CD4-positive, alpha-beta T cell treated with Interleukin-10 for 1 hour (primary cell): Measurements from ENCODE around the gene SCTR.
A peak's percentile ranks its signal among the peaks of the same experiment; 100 is the strongest.

Experiments used
- DNase-seq: peaks from one replicate; pipeline ENCODE4 v3.0.0-alpha.2; 2020

Gene SCTR

GRCh38 chr2:119522671-119523070, 1.6 kb downstream of the SCTR start:
- DNase-seq, result no peak

DNA sequence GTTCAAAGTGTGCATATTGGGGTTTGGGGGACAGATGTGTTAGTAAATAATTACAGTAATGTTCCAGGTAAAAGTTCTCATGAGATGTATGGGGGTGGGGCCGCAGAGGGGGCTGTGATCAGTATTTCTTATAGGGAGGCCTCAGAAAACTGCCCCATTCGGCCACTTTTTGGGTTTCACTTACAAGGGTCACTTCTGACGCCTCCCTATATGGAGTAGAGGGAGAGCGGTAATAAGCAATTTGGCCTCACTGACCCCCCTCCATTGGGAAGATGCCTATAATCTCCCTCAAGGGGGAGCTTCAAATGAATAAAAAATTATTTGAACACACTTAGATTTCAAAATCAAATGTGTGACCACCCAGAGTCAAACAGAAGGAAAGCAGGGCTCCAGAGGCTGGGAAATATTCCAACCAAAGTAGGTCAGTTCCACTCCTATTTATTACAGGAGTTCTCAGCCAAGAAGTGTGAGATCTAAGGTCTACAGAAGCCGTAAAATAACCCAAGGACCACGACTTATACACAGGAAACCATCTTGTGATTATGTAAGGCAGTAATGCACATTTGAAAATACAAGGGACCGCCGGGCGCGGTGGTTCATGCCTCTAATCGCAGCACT, 2.7 kb downstream of the SCTR start:
- no peak for DNase-seq

GRCh38 chr2:119520696-119521432, 3.4 kb downstream of the SCTR start:
- no peak for DNase-seq

- no peak for DNase-seq
Observed at GRCh38 chr2:119519057-119519408, 5.2 kb downstream of the SCTR start.

GRCh38 chr2:119518401-119519056, 5.8 kb downstream of the SCTR start:
- DNase-seq, result no peak

DNA sequence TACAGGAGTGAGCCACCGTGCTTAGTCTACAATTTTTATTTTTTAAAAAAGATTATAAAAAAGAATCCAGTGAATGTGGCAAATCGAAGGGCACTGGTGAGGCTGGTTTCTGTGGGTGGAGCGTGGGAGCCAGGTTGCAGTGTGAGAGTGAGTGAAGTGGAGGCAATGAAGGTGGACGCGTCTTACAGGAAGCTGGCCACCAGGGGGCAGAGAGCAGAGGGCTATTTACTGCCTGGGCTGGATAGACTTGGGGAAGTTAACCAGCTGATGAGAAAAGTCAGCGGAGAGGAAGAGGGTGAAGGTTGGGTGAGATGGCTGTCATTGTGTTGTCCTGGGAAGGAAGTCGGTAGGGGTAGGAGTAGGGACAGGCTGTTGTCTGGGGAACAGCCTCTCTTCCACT, 6.8 kb downstream of the SCTR start:
- peak; percentile 17 for DNase-seq

DNA sequence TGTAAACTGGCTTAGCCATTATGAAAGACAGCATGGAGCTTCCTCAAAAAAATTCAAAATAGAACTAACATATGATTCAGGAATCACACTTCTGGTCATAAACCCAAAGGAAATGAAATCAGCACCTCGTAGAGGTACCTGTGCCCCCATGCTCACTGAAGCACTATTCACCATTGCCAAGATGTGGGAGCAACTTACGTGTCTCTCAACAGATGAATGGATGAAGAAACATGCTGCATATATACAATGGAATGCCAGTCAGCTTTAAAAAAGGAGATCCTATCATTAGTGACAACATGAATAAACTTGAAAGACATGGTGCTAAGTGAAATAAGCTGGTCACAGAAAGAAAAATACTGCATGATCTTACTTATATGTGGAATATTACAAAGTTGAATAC, 8.2 kb downstream of the SCTR start:
- no peak for DNase-seq

GRCh38 chr2:119513832-119514231, 10.5 kb downstream of the SCTR start:
- no peak for DNase-seq

GRCh38 chr2:119512946-119513345, 11.3 kb downstream of the SCTR start:
- DNase-seq, result no peak

DNA sequence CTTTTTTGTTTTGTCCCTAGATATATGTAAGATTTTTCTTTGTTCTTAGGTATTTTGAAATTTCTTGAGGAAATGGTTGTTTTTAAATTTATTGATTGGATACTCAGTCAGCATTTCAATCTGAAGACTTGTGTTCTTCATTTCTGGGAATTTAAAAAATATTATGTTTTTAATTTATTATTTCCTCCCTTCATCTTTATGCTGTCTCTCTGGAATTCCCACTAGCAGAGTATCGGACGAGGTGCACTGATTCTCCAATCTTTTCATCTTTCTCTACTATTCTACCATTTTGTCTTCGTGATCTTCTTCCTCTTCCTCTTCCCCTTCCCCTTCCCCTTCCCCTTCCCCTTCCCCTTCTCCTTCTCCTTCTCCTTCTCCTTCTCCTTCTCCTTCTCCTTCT, 12.3 kb downstream of the SCTR start:
- DNase-seq, result no peak

DNA sequence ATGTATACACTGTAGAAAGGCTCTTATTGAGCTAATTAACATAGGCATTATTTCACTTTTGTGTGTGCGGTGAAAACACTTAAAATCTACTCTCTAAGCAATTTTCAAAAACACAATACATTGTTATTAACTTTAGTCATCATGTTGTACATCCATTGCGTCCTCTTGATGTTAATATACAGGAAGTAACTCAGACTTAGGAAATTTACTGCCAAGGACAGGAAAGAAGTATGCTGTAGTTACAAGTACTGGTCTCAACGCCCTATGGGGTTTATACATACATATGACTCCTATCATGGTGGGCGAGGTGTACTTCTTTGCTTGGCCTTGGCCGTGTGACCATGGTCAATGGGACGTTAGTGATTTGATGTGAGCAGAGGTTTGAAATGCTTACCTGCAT, 15.5 kb downstream of the SCTR start:
- DNase-seq, result no peak

DNA sequence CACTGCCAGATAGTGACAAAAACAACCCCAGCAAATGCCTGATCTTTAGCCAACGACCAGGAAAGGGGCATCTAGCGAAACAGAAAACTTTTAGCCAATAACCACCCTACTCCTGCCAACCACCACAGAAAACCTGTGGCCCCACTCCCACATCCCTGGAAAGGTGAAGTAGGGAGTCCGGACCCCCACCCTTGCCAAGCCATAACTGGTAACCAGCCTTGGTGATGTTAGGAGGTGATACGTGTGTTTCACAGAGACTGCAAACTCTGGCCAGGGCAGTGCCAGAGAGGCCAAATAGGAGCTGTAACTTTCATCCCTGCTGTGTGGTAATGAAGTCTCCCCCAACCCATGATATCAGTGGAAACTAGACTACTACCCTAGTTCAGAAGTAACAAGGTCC, 27.6 kb downstream of the SCTR start:
- no peak for DNase-seq

GRCh38 chr2:119495948-119496347, 28.3 kb downstream of the SCTR start:
- DNase-seq, result no peak

DNA sequence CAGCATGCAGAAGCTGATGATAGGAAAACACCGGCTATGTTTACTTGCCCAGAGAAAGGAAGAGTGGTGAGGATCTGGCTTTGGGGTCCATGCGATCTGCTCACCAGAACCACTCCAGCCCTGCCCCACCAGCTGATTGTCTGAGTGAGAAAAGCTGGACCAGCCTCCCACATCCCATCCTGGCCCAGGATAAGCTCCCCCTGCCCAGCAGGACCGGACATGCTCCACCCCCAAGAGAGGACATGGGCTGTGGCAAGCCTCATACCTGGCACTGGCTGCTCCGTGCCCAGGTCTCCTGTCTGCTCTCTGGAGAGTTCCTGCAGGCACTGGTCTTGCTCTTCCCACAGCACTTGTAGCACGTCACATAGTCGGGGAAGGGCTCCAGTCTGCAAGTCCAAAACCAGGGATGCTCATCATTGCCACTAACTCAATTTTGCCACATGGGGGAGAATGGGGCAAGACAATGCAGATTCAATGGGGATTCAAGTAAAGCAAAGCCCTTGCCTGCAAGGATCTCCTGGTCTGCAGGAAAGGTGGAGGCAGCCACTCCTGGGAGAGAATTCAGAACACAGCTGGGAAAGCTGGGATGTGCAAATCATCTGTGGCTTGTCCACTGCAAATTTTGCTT, 30.0 kb downstream of the SCTR start:
- no peak for DNase-seq

DNA sequence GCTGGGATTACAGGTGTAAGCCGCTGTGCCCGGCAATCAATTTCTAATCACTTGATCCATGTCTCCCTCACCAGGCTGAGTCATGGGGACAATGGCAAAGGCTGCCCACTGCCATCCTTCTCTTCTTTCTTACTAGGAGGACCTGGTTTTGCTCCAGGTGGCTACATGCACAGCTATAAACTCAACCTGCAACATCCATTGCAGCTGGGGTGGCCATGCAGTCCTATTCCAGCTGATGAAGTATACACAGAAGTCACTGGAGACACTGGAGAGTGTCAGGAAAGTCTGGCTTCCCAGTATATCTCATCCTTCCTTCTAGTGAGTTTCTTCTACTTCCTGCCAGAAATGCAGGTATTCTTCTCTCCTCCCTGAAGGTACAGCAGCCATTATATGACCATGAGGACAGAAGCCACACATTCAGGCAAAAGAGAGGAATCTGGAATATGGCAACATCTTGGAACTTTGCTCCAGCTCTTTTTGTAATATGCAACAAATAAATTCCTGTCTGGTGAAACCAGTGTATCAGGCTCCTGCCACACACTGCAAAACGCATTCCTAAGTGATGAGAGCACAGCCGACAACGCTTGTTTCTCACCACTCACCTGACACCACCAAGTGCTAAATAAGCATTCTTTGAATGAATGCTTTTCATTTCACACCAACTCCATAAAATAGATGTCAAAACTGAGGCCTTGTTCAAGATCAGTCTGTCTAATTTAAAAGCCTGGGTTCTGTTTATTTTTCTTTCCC, 32.3 kb downstream of the SCTR start:
- DNase-seq, result no peak

GRCh38 chr2:119490653-119491195, 33.6 kb downstream of the SCTR start:
- DNase-seq, result no peak

DNA sequence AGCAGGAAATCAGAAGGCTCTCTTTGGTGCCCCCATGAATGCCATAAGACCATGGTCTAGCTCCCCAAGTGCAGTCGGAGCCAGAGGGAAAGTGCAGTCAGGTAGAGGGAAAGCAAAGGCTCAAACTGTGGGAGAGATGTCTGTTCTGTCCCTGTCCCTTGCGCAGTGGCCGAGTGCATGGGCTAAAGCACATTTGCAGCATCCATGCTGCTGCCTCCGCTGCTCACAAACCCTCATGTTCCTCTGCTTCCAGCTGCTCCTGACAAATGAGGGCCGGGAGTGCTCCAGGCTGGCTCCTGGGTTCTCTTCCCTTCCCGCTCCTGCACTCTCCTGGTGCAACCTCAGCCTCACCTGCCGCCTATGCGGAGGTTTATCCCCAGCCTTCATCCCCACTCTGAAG, 34.2 kb downstream of the SCTR start:
- no peak for DNase-seq

GRCh38 chr2:119489232-119489952, 34.9 kb downstream of the SCTR start:
- no peak for DNase-seq

- no peak for DNase-seq
Observed at GRCh38 chr2:119488245-119489214, 35.8 kb downstream of the SCTR start.

DNA sequence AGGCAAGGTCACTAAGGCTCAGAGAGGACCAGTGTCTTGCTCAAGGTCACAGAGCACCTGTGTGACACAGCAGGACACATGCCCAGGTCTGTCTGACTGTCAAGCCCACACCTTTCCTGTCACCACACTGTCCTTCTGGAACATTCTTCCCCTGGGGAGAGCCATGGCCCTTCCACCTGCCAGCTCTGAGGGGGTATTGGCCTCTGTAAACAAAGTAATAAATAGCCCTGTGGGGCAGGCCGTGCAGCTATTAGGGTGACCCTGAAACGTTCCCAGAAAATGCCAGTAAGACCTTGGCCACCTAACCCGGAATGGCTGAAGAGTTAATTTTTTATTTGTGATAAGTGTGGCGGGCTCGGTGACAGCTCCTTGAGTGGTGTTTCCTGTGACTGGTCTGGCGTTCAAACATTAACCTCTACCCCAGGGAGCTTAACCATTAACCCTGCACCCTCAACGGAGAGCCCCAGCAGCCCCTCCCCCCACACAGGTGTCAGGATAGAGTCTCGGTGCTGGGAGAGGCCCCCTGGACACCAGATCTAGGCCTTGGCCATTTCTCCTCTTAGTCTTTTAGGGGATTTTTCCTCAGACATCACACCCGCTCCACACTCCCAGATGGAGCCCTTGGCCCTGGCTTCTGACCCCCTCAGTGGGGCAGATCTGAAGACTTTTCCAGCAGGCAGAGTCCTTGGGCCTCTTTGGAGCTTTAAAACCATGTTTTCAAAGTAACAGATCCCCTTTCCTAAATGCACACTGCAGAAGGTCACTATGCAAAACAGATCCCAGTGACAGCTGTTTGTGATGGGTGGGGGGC, 36.6 kb downstream of the SCTR start:
- DNase-seq, result no peak
